Measurements from ENCODE around the gene CDKN2B-AS1. TPM values are rescaled to one million over a fixed set of nuclear protein-coding genes. Genes with fewer than 3 reads are reported as not detected.

The CDKN2B-AS1 gene
- total and polyA plus RNA-seq, 4 donors: 0.58 to 8.0 (median 1.1) TPM

- no peaks in the 10 kb centered on the region for H3K36me3 ChIP-seq (ENCODE audit: control insufficient read depth in 1 of 2, insufficient read depth in 2 of 2, low read length in 1 of 2)
- H3K4me1 ChIP-seq (ENCODE audit: control insufficient read depth in 1 of 2, insufficient read depth in 2 of 2, low read length in 2 of 2): no peaks in the 10 kb centered on the region
- H3K27me3 ChIP-seq (ENCODE audit: control insufficient read depth in 1 of 2, insufficient read depth in 2 of 2, low read length in 1 of 2): no peaks in the 10 kb centered on the region
- WGBS, 2 donors: 25 to 26% methylated on average over 13 of the region's 13 CpGs
- H3K4me3 ChIP-seq (ENCODE audit: low read length in 2 of 2): no peak overlapping the region
- H3K9me3 ChIP-seq (ENCODE audit: control insufficient read depth, low read length): no peaks in the 10 kb centered on the region
- intact Hi-C loops (cut with DNase I): no loop called here
- ATAC-seq (ENCODE audit: low FRiP score) (no peak), DNase-seq (peak; percentile 45 to 77)
- no peak overlapping the region for H3K27ac ChIP-seq (ENCODE audit: low read depth in 1 of 2, low read length in 2 of 2)
Observed at GRCh38 chr9:22010866-22011625, 16.5 kb downstream of the CDKN2B-AS1 start.

DNA sequence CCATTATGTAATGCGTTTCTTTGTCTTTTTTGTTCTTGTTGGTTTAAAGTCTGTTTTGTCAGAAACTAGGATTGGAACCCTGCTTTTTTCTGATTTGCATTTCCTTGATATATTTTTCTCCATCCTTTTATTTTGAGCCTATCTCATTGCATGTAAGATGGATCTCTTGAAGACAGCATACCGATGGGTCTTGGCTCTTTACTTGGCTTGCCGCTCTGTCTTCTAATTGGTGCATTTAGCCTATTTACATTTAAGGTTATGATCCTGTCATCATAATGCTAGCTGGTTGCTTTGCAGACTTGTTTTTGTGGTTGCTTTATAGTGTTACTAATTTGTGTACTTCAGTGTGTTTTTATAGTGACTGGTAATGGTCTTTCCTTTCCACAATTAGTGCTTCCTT is 27.8 kb downstream of the CDKN2B-AS1 start:
- intact Hi-C loops (cut with DNase I): no loop called here
- ATAC-seq (ENCODE audit: low FRiP score) (no peak), DNase-seq (no peak)
- Histone ChIP-seq H3K27me3 (ENCODE audit: control insufficient read depth in 1 of 2, insufficient read depth in 2 of 2, low read length in 1 of 2) (peaks cover 0 to 4% of the 10 kb centered on the region in 2 donors), H3K4me1 (ENCODE audit: control insufficient read depth in 1 of 2, insufficient read depth in 2 of 2, low read length in 2 of 2) (no peaks in the 10 kb centered on the region), H3K27ac (ENCODE audit: low read depth in 1 of 2, low read length in 2 of 2) (no peak overlapping the region), H3K9me3 (ENCODE audit: control insufficient read depth, low read length) (no peaks in the 10 kb centered on the region), H3K36me3 (ENCODE audit: control insufficient read depth in 1 of 2, insufficient read depth in 2 of 2, low read length in 1 of 2) (no peaks in the 10 kb centered on the region), H3K4me3 (ENCODE audit: low read length in 2 of 2) (no peak overlapping the region)
- WGBS, 2 donors: 93% methylated on average over 3 of the region's 3 CpGs

GRCh38 chr9:22026696-22027095 is 32.1 kb downstream of the CDKN2B-AS1 start:
- WGBS, 2 donors: 60 to 71% methylated on average over 6 of the region's 6 CpGs
- no peak overlapping the region for H3K4me3 ChIP-seq (ENCODE audit: low read length in 2 of 2)

DNA sequence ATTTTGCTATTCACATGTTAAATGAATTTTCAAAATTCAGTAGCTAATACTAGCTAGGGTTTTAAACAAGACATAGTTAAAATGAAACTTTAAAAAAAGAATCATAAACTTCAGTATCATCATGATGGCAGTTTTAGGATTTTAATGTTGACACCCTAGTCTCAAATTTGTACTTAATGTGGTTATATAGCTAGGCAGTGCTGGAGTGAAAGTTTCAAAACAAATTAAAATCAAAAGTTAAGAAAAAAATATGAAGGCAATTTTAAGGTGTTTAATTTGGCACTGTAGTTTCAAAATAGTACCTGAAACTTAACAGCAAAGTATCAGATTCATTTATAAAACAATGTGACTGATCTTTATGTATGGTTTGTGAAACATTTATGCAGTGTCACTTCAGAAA is 33.8 kb downstream of the CDKN2B-AS1 start:
- Histone ChIP-seq H3K4me3 (ENCODE audit: low read length in 2 of 2) (no peak overlapping the region), H3K36me3 (ENCODE audit: control insufficient read depth in 1 of 2, insufficient read depth in 2 of 2, low read length in 1 of 2) (no peaks in the 10 kb centered on the region), H3K27me3 (ENCODE audit: control insufficient read depth in 1 of 2, insufficient read depth in 2 of 2, low read length in 1 of 2) (peaks cover 0 to 4% of the 10 kb centered on the region in 2 donors), H3K9me3 (ENCODE audit: control insufficient read depth, low read length) (no peaks in the 10 kb centered on the region), H3K4me1 (ENCODE audit: control insufficient read depth in 1 of 2, insufficient read depth in 2 of 2, low read length in 2 of 2) (no peaks in the 10 kb centered on the region), H3K27ac (ENCODE audit: low read depth in 1 of 2, low read length in 2 of 2) (no peak overlapping the region)
- intact Hi-C loops (cut with DNase I): no loop called here
- DNase-seq: no peak
- no peak for ATAC-seq (ENCODE audit: low FRiP score)

More at GRCh38 chr9:22026696-22027095, 32.1 kb downstream of the CDKN2B-AS1 start:
- no peaks in the 10 kb centered on the region for H3K4me1 ChIP-seq (ENCODE audit: control insufficient read depth in 1 of 2, insufficient read depth in 2 of 2, low read length in 2 of 2)
- peaks cover 0 to 4% of the 10 kb centered on the region in 2 donors for H3K27me3 ChIP-seq (ENCODE audit: control insufficient read depth in 1 of 2, insufficient read depth in 2 of 2, low read length in 1 of 2)
- intact Hi-C loops (cut with DNase I): no loop called here
- ATAC-seq (ENCODE audit: low FRiP score): no peak
- DNase-seq: no peak
- H3K27ac ChIP-seq (ENCODE audit: low read depth in 1 of 2, low read length in 2 of 2): no peak overlapping the region
- H3K36me3 ChIP-seq (ENCODE audit: control insufficient read depth in 1 of 2, insufficient read depth in 2 of 2, low read length in 1 of 2): no peaks in the 10 kb centered on the region
- no peaks in the 10 kb centered on the region for H3K9me3 ChIP-seq (ENCODE audit: control insufficient read depth, low read length)

DNA sequence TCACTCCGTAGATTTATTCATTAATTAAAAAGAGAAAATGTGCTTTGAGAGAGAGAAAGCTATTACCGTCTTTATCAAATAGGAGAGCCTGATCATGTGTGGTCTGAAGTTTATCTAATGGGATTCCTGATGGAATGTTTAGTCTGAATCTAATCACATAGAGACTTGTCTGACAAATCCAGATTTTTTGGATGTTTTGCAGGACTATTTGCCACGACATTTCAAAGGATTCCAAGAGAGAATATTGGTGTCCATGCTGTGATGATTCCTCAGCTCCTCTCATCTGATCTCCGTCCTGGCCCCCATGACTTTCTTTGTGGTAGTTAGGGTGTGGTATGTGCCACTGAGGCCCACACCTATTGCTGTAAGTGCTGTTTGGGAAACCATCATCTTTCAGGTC is 34.6 kb downstream of the CDKN2B-AS1 start:
- Histone ChIP-seq H3K9me3 (ENCODE audit: control insufficient read depth, low read length) (no peaks in the 10 kb centered on the region), H3K4me1 (ENCODE audit: control insufficient read depth in 1 of 2, insufficient read depth in 2 of 2, low read length in 2 of 2) (no peaks in the 10 kb centered on the region), H3K36me3 (ENCODE audit: control insufficient read depth in 1 of 2, insufficient read depth in 2 of 2, low read length in 1 of 2) (no peaks in the 10 kb centered on the region), H3K27ac (ENCODE audit: low read depth in 1 of 2, low read length in 2 of 2) (no peak overlapping the region), H3K27me3 (ENCODE audit: control insufficient read depth in 1 of 2, insufficient read depth in 2 of 2, low read length in 1 of 2) (peaks cover 0 to 4% of the 10 kb centered on the region in 2 donors), H3K4me3 (ENCODE audit: low read length in 2 of 2) (no peak overlapping the region)
- ATAC-seq (ENCODE audit: low FRiP score) (no peak), DNase-seq (no peak)
- WGBS, 2 donors: 82 to 90% methylated on average over 4 of the region's 4 CpGs
- intact Hi-C loops (cut with DNase I): no loop called here

- H3K4me1 ChIP-seq (ENCODE audit: control insufficient read depth in 1 of 2, insufficient read depth in 2 of 2, low read length in 2 of 2): no peaks in the 10 kb centered on the region
- no peaks in the 10 kb centered on the region for H3K36me3 ChIP-seq (ENCODE audit: control insufficient read depth in 1 of 2, insufficient read depth in 2 of 2, low read length in 1 of 2)
- ATAC-seq (ENCODE audit: low FRiP score) (no peak), DNase-seq (no peak)
- H3K27me3 ChIP-seq (ENCODE audit: control insufficient read depth in 1 of 2, insufficient read depth in 2 of 2, low read length in 1 of 2): peaks cover 0 to 2% of the 10 kb centered on the region in 2 donors
- intact Hi-C loops (cut with DNase I): no loop called here
- no peaks in the 10 kb centered on the region for H3K9me3 ChIP-seq (ENCODE audit: control insufficient read depth, low read length)
- no peak overlapping the region for H3K4me3 ChIP-seq (ENCODE audit: low read length in 2 of 2)
- H3K27ac ChIP-seq (ENCODE audit: low read depth in 1 of 2, low read length in 2 of 2): no peak overlapping the region
- 59 to 66% methylated on average over 1 of the region's 1 CpG for WGBS, 2 donors
Observed at GRCh38 chr9:22030101-22030598, 35.6 kb downstream of the CDKN2B-AS1 start.

DNA sequence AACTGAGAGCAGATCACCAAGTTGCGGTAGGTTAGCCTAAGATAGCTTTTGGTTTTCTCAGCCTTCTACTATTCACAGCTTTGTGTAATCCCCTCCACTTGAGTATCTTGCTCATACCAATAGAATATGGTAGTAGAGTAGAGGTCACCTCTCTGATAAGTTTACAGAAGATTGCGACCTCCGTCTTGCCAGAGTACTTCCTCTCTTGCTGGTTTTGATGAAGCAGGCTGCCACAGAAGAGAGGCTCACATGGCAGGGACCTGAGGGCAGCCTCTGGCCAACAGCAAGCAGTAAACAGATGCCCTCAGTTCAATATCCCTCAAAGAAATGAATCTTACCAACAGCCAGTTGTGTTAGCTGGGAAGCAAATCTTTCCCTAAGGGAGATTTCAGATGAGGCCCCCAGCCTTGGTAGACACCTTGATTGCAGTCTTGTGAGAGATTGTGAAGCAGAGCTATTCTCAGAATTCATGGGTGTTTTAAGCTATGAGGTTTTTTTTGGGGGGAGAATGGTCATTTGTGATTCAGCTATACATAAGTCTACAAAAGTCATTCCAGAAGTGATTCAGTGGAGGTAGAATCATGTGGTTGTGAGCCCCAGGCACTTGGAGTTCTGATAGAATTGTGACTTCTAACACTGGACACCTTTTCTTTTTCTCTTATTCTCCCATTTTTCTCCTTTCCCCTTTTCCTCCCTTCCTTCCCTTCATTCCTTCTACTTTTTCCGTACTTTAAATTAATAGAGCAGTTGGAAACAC is 37.2 kb downstream of the CDKN2B-AS1 start:
- ATAC-seq (ENCODE audit: low FRiP score) (no peak), DNase-seq (no peak)
- 92 to 93% methylated on average over 4 of the region's 4 CpGs for WGBS, 2 donors
- no peaks in the 10 kb centered on the region for H3K9me3 ChIP-seq (ENCODE audit: control insufficient read depth, low read length)
- H3K4me1 ChIP-seq (ENCODE audit: control insufficient read depth in 1 of 2, insufficient read depth in 2 of 2, low read length in 2 of 2): no peaks in the 10 kb centered on the region
- intact Hi-C loops (cut with DNase I): no loop called here
- H3K4me3 ChIP-seq (ENCODE audit: low read length in 2 of 2): no peak overlapping the region
- H3K27ac ChIP-seq (ENCODE audit: low read depth in 1 of 2, low read length in 2 of 2): no peak overlapping the region
- no peaks in the 10 kb centered on the region for H3K36me3 ChIP-seq (ENCODE audit: control insufficient read depth in 1 of 2, insufficient read depth in 2 of 2, low read length in 1 of 2)
- H3K27me3 ChIP-seq (ENCODE audit: control insufficient read depth in 1 of 2, insufficient read depth in 2 of 2, low read length in 1 of 2): no peaks in the 10 kb centered on the region

DNA sequence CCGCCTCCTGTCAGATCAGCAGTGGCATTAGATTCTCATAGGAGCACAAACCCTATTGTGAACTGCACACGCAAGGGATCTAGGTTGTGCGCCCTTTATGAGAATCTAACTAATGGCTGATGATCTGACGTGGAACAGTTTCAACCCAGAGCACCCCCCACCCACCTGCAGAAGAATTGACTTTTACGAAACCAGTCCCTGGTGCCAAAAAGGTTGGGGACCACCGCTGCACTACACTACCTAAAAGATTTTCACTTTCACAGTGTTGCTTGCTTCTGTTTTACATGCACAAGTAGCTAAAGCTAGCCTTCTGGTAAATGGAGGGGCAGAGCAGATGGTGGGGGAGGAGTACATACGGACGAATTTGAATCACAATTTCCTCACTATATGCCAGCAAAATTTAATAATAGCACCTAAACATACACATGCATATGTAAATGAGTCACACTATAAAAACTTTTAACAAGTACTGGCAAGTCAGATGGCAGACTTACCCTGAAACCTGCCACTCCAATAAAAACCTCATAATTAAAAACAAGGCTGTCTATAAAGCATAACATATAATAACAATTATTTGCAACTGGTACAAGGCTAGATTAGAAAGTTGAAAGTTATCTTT is 38.5 kb downstream of the CDKN2B-AS1 start:
- H3K9me3 ChIP-seq (ENCODE audit: control insufficient read depth, low read length): no peaks in the 10 kb centered on the region
- intact Hi-C loops (cut with DNase I): no loop called here
- no peak for DNase-seq
- WGBS, 2 donors: 79 to 91% methylated on average over 8 of the region's 8 CpGs
- no peaks in the 10 kb centered on the region for H3K4me1 ChIP-seq (ENCODE audit: control insufficient read depth in 1 of 2, insufficient read depth in 2 of 2, low read length in 2 of 2)
- ATAC-seq (ENCODE audit: low FRiP score): no peak
- H3K4me3 ChIP-seq (ENCODE audit: low read length in 2 of 2): no peak overlapping the region
- H3K36me3 ChIP-seq (ENCODE audit: control insufficient read depth in 1 of 2, insufficient read depth in 2 of 2, low read length in 1 of 2): no peaks in the 10 kb centered on the region
- no peaks in the 10 kb centered on the region for H3K27me3 ChIP-seq (ENCODE audit: control insufficient read depth in 1 of 2, insufficient read depth in 2 of 2, low read length in 1 of 2)
- no peak overlapping the region for H3K27ac ChIP-seq (ENCODE audit: low read depth in 1 of 2, low read length in 2 of 2)
